MCF 10A (cell line): Measurements from ENCODE around the gene PPP1R15B. TPM values are rescaled to one million over a fixed set of nuclear protein-coding genes. Genes with fewer than 3 reads are reported as not detected.

Source experiments
- BruUV-seq: library from RNA; stranded (reverse); fragments of 400-500 nt; replicated peaks from 2 replicates; lab custom pipeline; 2021; lab: Mats Ljungman, UMichigan
- CTCF ChIA-PET: fragments of 300-600 bp; sonication (Branson Sonifier 250); formaldehyde crosslinking; extraction: SDS; loops from one replicate; lab custom pipeline; 2021; ENCODE audit warnings: antibody characterized with exemption, inconsistent platforms; lab: Yijun Ruan, JAX
- POLR2A ChIA-PET: fragments of 300-600, 350-650 bp; sonication (Branson Sonifier 250); formaldehyde crosslinking; extraction: SDS; loops from one replicate; lab custom pipeline; 2020; ENCODE audit warnings: antibody characterized with exemption, inconsistent platforms; lab: Yijun Ruan, JAX
- DNase-seq: peaks from one replicate; pipeline ENCODE4 v3.0.0-alpha.2; 2018; ENCODE audit not compliant: unreplicated experiment
- H3K27ac Mint-ChIP-seq: one replicate; pipeline ENCODE4 v1.8.0; 2022; ENCODE audit warnings: mild to moderate bottlenecking, low read depth, mixed read lengths; ENCODE audit not compliant: unreplicated experiment
- H3K27me3 Mint-ChIP-seq: one replicate; pipeline ENCODE4 v1.8.0; 2022; ENCODE audit warnings: mixed read lengths; ENCODE audit not compliant: insufficient read depth, unreplicated experiment
- H3K36me3 Mint-ChIP-seq: one replicate; pipeline ENCODE4 v1.8.0; 2022; ENCODE audit warnings: mild to moderate bottlenecking, moderate library complexity, mixed read lengths; ENCODE audit not compliant: insufficient read depth, unreplicated experiment
- H3K4me1 Mint-ChIP-seq: one replicate; pipeline ENCODE4 v1.8.0; 2022; ENCODE audit warnings: mixed read lengths; ENCODE audit not compliant: insufficient read depth, unreplicated experiment
- H3K4me3 Mint-ChIP-seq: one replicate; pipeline ENCODE4 v1.8.0; 2022; ENCODE audit warnings: mild to moderate bottlenecking, moderate library complexity, mixed read lengths; ENCODE audit not compliant: unreplicated experiment
- H3K9me3 Mint-ChIP-seq: one replicate; pipeline ENCODE4 v1.8.0; 2022; ENCODE audit warnings: mixed read lengths; ENCODE audit not compliant: unreplicated experiment
- CTCF ChIP-seq: fragments of 200-600 bp; IDR thresholded peaks from one replicate; pipeline ENCODE4 v1.8.0; 2022; ENCODE audit warnings: antibody characterized with exemption, mild to moderate bottlenecking; ENCODE audit not compliant: unreplicated experiment
- intact Hi-C: fragments of 100-400 bp; cut with micrococcal nuclease; formaldehyde crosslinking; loops from 2 replicates; pipeline ENCODE4 v1.14.1; 2022
- total RNA-seq: library from RNA; stranded (reverse); gene quantifications from 2 replicates; pipeline ENCODE4 v1.2.3, GENCODE V29; 2022

Gene PPP1R15B
- total RNA-seq, 1 experiment from 2014 or later: 86.0 TPM

- H3K36me3 Mint-ChIP-seq: peaks cover 70% of the 10 kb centered on the region
- intact Hi-C loops: loop anchor here (1.0 kb wide), 3 partner anchors 105 to 236 kb away; no protein-coding TSS in a partner anchor
- H3K27me3 Mint-ChIP-seq: no peaks in the 10 kb centered on the region
- peak overlapping the region; percentile 84 for H3K27ac Mint-ChIP-seq
- ChIA-PET CTCF (interaction anchor here (0.6 to 6.9 kb wide), 84 partner anchors 9 to 1117 kb away, joined by 3 to 123 read pairs (median 5); partner anchors contain the start of genes GOLT1A, MDM4, PIK3C2B and PLEKHA6), POLR2A (interaction anchor here (0.6 to 8.0 kb wide), 36 partner anchors 10 to 537 kb away, joined by 3 to 56 read pairs (median 5); partner anchors contain the start of genes GOLT1A, MDM4, PIK3C2B and SNRPE)
- no peaks in the 10 kb centered on the region for H3K9me3 Mint-ChIP-seq
- no peak overlapping the region for H3K4me3 Mint-ChIP-seq
- DNase-seq: peak; percentile 97
- peak; percentile 98 for TF ChIP-seq CTCF
- no TSS peak for BruUV-seq
- H3K4me1 Mint-ChIP-seq: no peaks in the 10 kb centered on the region
These were observed 13.2 kb downstream of the PPP1R15B start for GRCh38 chr1:204398197-204399125.

- no TSS peak for BruUV-seq
- Mint-ChIP-seq H3K9me3 (no peaks in the 10 kb centered on the region), H3K27me3 (no peaks in the 10 kb centered on the region), H3K36me3 (peaks cover 47% of the 10 kb centered on the region), H3K27ac (no peak overlapping the region), H3K4me3 (no peak overlapping the region), H3K4me1 (no peaks in the 10 kb centered on the region)
- ChIA-PET CTCF (interaction anchor here (0.5 to 6.9 kb wide), 13 partner anchors 8 to 1223 kb away, joined by 3 to 123 read pairs (median 4); partner anchors contain the start of genes PIK3C2B, PLEKHA6 and REN), POLR2A (interaction anchor here (0.7 to 8.0 kb wide), 7 partner anchors 11 to 111 kb away, joined by 3 to 52 read pairs (median 10); no protein-coding TSS in a partner anchor)
- DNase-seq: no peak
- no peak for TF ChIP-seq CTCF
- intact Hi-C loops: no loop called here
These were observed 15.5 kb downstream of the PPP1R15B start for GRCh38 chr1:204396015-204396583.

- CTCF ChIA-PET: interaction anchor here (0.8 to 8.0 kb wide), 4 partner anchors 7 to 112 kb away, joined by 5 to 109 read pairs (median 6); no protein-coding TSS in a partner anchor
These were observed 20.0 kb downstream of the PPP1R15B start for GRCh38 chr1:204391629-204392028.

More at GRCh38 chr1:204391629-204392028, 20.0 kb downstream of the PPP1R15B start:
- Mint-ChIP-seq H3K4me1 (no peaks in the 10 kb centered on the region), H3K27me3 (no peaks in the 10 kb centered on the region), H3K4me3 (no peak overlapping the region), H3K9me3 (no peaks in the 10 kb centered on the region), H3K36me3 (peaks cover 8% of the 10 kb centered on the region), H3K27ac (no peak overlapping the region)
- POLR2A ChIA-PET: interaction anchor here (0.7 to 2.8 kb wide), 8 partner anchors 11 to 186 kb away, joined by 3 to 12 read pairs (median 3); no protein-coding TSS in a partner anchor
- no peak for DNase-seq
- intact Hi-C loops: no loop called here
- TF ChIP-seq CTCF: no peak
- no TSS peak for BruUV-seq
